Measurements from ENCODE around the gene ATF5.
A peak's percentile ranks its signal among the peaks of the same experiment; 100 is the strongest.

Gene ATF5

DNA sequence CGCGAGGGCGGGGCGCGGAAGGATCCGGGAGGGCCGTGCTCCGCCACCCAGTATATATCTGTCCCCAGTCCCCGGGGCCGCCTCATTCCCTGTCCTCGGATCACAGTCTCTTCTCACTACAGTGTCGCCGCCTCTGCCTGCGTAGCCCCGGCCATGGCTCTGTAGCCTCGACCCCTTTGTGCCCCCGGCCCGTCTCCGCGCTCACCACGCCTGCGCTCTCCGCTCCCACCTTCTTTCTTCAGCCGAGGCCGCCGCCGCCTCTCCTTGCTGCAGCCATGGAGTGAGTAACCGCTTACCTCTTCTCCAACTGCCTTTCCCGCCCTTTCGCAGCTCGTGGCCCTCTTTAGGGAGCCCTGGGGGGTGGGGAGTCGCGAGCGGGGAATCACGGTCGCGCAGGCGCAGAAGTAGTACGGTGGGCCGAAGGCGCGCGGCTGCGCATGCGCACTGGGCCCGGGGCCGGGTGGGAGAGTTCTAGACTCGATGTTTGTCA, at the start of gene ATF5, which contains the start of gene NUP62:
ATF5 (plus strand) TSS at position 85 of the 490 bp plus-strand sequence. CDS start 1,646 bp downstream, outside the sequence.
NUP62 (minus strand) TSS at position 384 of the 490 bp plus-strand sequence. CDS start 19,697 bp downstream, outside the sequence.
- Mint-ChIP-seq H3K9me3 (peaks cover 4% of the 10 kb centered on the region), H3K27ac (peak within 1 kb of the TSS; percentile 99), H3K36me3 (ENCODE audit: low read depth) (peaks cover 57% of the 10 kb centered on the region), H3K4me1 (ENCODE audit: low read depth) (peaks cover 49% of the 10 kb centered on the region), H3K27me3 (ENCODE audit: low read depth) (no peaks in the 10 kb centered on the region), H3K4me3 (peak within 1 kb of the TSS; percentile 100)

DNA sequence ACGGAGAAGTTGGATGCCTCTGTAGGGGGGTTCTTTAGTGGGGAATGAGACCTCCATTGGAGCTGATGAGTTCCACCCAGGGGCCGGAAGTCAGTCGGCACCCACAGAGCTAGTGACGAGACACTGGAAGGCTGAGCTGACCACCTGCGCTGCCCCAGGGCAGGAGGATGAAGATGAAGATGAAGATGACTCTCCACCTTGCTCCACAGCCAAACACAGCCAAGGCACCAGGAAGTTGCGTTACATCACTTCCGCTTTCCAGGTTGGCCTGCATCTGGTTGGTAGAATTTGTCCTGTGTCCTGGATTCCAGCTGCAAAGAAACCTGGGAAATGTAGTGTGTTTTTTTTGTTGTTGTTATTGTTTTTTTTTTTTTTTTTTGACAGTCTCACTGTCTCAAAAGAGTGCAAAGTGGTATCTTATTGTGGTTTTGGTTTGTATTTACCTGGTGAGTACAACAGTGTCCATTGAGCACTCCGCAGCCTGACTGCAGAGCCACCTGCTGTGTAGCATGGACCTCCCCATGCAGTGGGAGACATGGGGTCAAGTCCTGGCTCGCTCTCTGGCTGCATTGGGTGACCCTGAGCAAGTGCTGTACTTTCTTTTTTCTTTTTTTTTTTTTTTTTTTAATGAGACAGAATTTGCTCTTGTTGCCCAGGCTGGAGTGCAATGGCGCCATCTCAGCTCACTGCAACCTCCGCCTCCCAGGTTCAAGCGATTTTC, 49.6 kb upstream of the ATF5 start:
- no peaks in the 10 kb centered on the region for H3K9me3 Mint-ChIP-seq
- H3K27ac Mint-ChIP-seq = peak overlapping the region; percentile 69
- peaks cover 26% of the 10 kb centered on the region for H3K4me1 Mint-ChIP-seq (ENCODE audit: low read depth)
- H3K4me3 Mint-ChIP-seq = peak overlapping the region; percentile 30
- H3K36me3 Mint-ChIP-seq (ENCODE audit: low read depth) = peaks cover 22% of the 10 kb centered on the region
- H3K27me3 Mint-ChIP-seq (ENCODE audit: low read depth) = no peaks in the 10 kb centered on the region

- H3K4me1 Mint-ChIP-seq (ENCODE audit: low read depth) = peaks cover 22% of the 10 kb centered on the region
- peaks cover 28% of the 10 kb centered on the region for H3K36me3 Mint-ChIP-seq (ENCODE audit: low read depth)
- H3K27me3 Mint-ChIP-seq (ENCODE audit: low read depth) = no peaks in the 10 kb centered on the region
- H3K27ac Mint-ChIP-seq = no peak overlapping the region
- H3K9me3 Mint-ChIP-seq = no peaks in the 10 kb centered on the region
- no peak overlapping the region for H3K4me3 Mint-ChIP-seq
Observed at GRCh38 chr19:49880162-49880869, 48.7 kb upstream of the ATF5 start.

DNA sequence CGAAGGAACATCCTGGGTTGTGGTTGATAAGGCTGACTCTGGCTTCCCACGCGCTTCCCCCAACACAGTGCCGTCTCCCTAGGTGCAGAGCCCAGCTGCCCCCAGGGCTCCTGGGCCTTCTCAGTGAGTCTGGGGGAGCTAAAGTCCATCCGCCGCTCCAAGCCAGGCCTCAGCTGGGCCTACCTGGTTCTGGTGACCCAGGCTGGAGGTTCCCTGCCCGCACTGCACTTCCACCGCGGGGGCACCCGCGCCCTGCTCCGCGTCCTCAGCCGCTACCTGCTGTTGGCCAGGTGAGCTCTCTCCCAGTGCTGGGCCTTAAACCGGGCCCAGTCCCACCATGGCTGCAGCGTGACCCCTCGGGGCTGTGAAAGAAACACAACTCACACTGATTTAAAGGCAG, 47.8 kb upstream of the ATF5 start:
- H3K4me3 Mint-ChIP-seq = no peak overlapping the region
- H3K4me1 Mint-ChIP-seq (ENCODE audit: low read depth) = peaks cover 17% of the 10 kb centered on the region
- no peak overlapping the region for H3K27ac Mint-ChIP-seq
- H3K27me3 Mint-ChIP-seq (ENCODE audit: low read depth) = no peaks in the 10 kb centered on the region
- peaks cover 28% of the 10 kb centered on the region for H3K36me3 Mint-ChIP-seq (ENCODE audit: low read depth)
- no peaks in the 10 kb centered on the region for H3K9me3 Mint-ChIP-seq

DNA sequence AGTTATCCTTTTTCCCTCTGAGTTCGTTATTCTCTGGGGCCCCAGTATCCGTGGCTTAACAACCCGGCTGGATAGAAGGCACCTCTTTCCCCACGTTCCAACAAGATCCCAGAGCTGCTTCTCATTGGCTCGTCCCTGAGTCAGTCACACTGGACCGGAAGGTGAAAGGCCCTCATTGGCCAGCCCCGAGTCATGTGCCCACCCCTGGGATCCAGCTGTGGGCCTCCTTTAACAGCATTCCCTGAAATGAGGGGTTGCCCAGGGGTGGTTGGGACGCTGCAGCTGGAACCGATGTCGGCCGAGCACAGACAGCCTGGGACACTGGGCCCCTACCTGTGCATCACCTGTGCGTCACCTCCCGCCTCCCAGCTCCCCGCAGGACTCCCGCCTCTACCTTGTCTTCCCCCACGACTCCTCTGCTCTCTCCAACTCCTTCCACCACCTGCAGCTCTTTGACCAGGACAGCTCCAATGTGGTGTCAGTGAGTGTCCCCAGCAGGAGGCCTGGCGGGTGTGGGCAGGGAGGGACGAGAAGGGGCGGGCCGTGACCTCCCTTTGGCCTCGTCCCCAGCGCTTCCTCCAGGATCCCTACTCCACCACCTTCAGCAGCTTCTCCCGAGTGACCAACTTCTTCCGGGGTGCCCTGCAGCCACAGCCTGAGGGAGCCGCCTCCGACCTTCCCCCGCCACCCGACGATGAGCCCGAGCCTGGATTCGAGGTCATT, 47.2 kb upstream of the ATF5 start:
- no peak overlapping the region for H3K27ac Mint-ChIP-seq
- H3K27me3 Mint-ChIP-seq (ENCODE audit: low read depth) = no peaks in the 10 kb centered on the region
- H3K36me3 Mint-ChIP-seq (ENCODE audit: low read depth) = peaks cover 31% of the 10 kb centered on the region
- H3K4me1 Mint-ChIP-seq (ENCODE audit: low read depth) = peaks cover 17% of the 10 kb centered on the region
- no peak overlapping the region for H3K4me3 Mint-ChIP-seq
- no peaks in the 10 kb centered on the region for H3K9me3 Mint-ChIP-seq

GRCh38 chr19:49882643-49883042, 46.4 kb upstream of the ATF5 start:
- H3K4me3 Mint-ChIP-seq = no peak overlapping the region
- no peak overlapping the region for H3K27ac Mint-ChIP-seq
- peaks cover 17% of the 10 kb centered on the region for H3K4me1 Mint-ChIP-seq (ENCODE audit: low read depth)
- H3K36me3 Mint-ChIP-seq (ENCODE audit: low read depth) = peaks cover 31% of the 10 kb centered on the region
- no peaks in the 10 kb centered on the region for H3K27me3 Mint-ChIP-seq (ENCODE audit: low read depth)
- H3K9me3 Mint-ChIP-seq = no peaks in the 10 kb centered on the region

DNA sequence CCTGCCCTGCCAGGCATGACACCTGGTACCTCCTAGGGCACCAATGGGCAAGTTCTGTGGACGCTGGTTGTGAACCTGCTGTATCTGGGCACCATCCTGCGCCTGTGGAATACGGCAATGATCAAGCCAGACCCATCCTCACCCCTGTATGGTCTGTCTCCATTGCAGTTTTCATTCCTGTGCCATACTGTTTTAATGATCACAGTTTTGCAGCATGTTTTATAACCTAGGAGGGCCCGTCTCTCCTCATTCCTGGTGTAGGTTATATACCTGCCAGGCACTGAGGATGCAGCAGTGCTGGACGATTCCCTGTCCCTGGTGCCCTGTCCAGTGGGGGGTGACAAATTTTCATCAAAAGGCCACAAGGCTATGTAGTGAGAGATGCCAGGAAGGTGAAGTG, 45.9 kb upstream of the ATF5 start:
- Mint-ChIP-seq H3K36me3 (ENCODE audit: low read depth) (peaks cover 29% of the 10 kb centered on the region), H3K4me1 (ENCODE audit: low read depth) (peaks cover 14% of the 10 kb centered on the region), H3K27ac (no peak overlapping the region), H3K27me3 (ENCODE audit: low read depth) (no peaks in the 10 kb centered on the region), H3K4me3 (no peak overlapping the region), H3K9me3 (no peaks in the 10 kb centered on the region)

DNA sequence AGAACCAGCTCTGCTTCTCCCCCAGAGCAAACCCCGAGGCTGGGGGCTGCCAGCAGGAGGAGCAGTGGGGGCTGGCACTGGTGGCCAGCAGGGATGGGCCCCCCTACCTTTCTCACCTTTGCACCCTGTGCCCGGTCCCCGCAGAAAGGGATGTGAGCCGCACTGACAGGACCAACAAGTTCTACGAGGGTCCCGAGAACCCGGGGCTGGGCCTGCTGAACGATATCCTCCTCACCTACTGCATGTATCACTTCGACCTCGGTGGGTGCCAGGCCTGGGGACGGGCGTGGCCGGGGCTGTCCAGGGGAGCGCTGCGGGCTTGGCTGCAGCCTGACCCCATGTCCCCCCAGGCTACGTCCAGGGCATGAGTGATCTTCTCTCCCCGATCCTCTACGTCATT, 44.9 kb upstream of the ATF5 start:
- peaks cover 30% of the 10 kb centered on the region for H3K36me3 Mint-ChIP-seq (ENCODE audit: low read depth)
- H3K27me3 Mint-ChIP-seq (ENCODE audit: low read depth) = no peaks in the 10 kb centered on the region
- peaks cover 6% of the 10 kb centered on the region for H3K4me1 Mint-ChIP-seq (ENCODE audit: low read depth)
- no peaks in the 10 kb centered on the region for H3K9me3 Mint-ChIP-seq
- no peak overlapping the region for H3K27ac Mint-ChIP-seq
- no peak overlapping the region for H3K4me3 Mint-ChIP-seq

DNA sequence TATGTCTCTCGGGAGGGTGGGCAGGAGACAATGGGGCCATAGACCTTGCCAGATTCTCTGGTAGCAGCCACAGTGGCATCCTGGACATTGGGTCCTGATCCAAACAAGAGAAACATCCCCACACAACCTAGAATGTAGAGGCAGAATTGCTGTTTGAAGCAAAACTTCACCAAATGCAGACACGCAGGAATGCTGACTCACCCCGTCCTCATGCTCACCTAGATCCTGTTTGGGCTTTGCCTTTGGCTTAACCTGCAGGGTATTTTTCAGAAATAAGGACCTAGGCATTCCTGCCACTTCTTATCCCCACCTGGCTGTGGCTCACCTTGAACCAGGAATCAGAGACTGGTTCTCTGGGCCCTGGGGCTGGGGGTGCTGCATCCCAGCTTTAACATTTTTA, 44.2 kb upstream of the ATF5 start:
- H3K9me3 Mint-ChIP-seq = no peaks in the 10 kb centered on the region
- H3K4me1 Mint-ChIP-seq (ENCODE audit: low read depth) = peaks cover 2% of the 10 kb centered on the region
- no peak overlapping the region for H3K4me3 Mint-ChIP-seq
- no peaks in the 10 kb centered on the region for H3K27me3 Mint-ChIP-seq (ENCODE audit: low read depth)
- H3K36me3 Mint-ChIP-seq (ENCODE audit: low read depth) = peaks cover 34% of the 10 kb centered on the region
- H3K27ac Mint-ChIP-seq = no peak overlapping the region

GRCh38 chr19:49887037-49887664, 41.9 kb upstream of the ATF5 start:
- no peak overlapping the region for H3K27ac Mint-ChIP-seq
- peaks cover 5% of the 10 kb centered on the region for H3K4me1 Mint-ChIP-seq (ENCODE audit: low read depth)
- no peak overlapping the region for H3K4me3 Mint-ChIP-seq
- no peaks in the 10 kb centered on the region for H3K9me3 Mint-ChIP-seq
- H3K36me3 Mint-ChIP-seq (ENCODE audit: low read depth) = peaks cover 32% of the 10 kb centered on the region
- H3K27me3 Mint-ChIP-seq (ENCODE audit: low read depth) = no peaks in the 10 kb centered on the region

- no peak overlapping the region for H3K4me3 Mint-ChIP-seq
- no peak overlapping the region for H3K27ac Mint-ChIP-seq
- H3K4me1 Mint-ChIP-seq (ENCODE audit: low read depth) = peaks cover 11% of the 10 kb centered on the region
- H3K27me3 Mint-ChIP-seq (ENCODE audit: low read depth) = no peaks in the 10 kb centered on the region
- H3K9me3 Mint-ChIP-seq = no peaks in the 10 kb centered on the region
- peaks cover 25% of the 10 kb centered on the region for H3K36me3 Mint-ChIP-seq (ENCODE audit: low read depth)
Observed at GRCh38 chr19:49887665-49888509, 41.1 kb upstream of the ATF5 start.

GRCh38 chr19:49888510-49888824, 40.5 kb upstream of the ATF5 start:
- Mint-ChIP-seq H3K36me3 (ENCODE audit: low read depth) (peaks cover 22% of the 10 kb centered on the region), H3K27ac (no peak overlapping the region)

DNA sequence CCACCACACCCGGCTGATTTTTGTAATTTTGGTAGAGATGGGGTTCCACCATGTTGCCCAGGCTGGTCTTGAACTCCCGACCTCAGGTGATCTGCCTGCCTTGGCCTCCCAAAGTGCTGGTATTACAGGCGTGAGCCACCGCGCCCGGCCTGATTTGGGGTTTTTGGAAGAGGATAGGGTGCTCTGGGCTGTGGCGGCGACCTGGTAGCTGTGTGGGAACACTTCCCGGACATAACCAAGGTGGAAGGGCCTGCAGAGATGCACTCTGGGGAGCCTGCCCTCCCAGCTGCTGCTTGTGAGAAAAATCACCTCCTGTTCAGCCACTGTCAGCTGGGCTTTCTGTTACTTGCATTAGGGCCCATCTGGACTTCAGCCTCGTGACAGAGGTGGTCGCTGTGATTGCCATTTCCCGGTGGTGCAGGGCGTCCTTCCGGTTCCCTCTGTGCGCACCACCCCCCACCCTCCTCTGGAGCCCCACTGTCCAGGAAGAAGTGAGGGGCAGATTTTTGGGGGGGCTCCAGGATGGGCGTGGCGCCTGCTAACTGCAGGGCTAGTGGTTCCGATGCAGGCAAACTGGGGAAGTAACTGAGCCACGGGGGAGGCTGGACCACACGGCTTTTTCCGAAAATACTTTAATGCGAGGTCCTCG, 39.8 kb upstream of the ATF5 start:
- H3K27me3 Mint-ChIP-seq (ENCODE audit: low read depth) = no peaks in the 10 kb centered on the region
- no peak overlapping the region for H3K27ac Mint-ChIP-seq
- H3K9me3 Mint-ChIP-seq = no peaks in the 10 kb centered on the region
- peaks cover 14% of the 10 kb centered on the region for H3K4me1 Mint-ChIP-seq (ENCODE audit: low read depth)
- H3K4me3 Mint-ChIP-seq = no peak overlapping the region
- H3K36me3 Mint-ChIP-seq (ENCODE audit: low read depth) = peaks cover 18% of the 10 kb centered on the region

More at GRCh38 chr19:49888510-49888824, 40.5 kb upstream of the ATF5 start:
- H3K4me1 Mint-ChIP-seq (ENCODE audit: low read depth) = peaks cover 14% of the 10 kb centered on the region
- no peaks in the 10 kb centered on the region for H3K27me3 Mint-ChIP-seq (ENCODE audit: low read depth)
- H3K4me3 Mint-ChIP-seq = no peak overlapping the region
- no peaks in the 10 kb centered on the region for H3K9me3 Mint-ChIP-seq

All from T-helper 1 cell treated with Interleukin-12 subunit alpha and Interleukin-12 subunit beta and Interleukin-4 antibody, amounts not matched to agents 30 μg/mL and 1 μg/mL, for 36 hours (primary cell).